Hematopoietic multipotent progenitor cell treated with erythropoietin and hydrocortisone succinate and interleukin-3 and kit ligand, for 4 days (in vitro differentiated cells): ENCODE data around the gene DPEP2.
A peak's percentile ranks its signal among the peaks of the same experiment; 100 is the strongest.
"Not testable (repeated sequence)": the region's sequence is repeated elsewhere in the genome, so short reads cannot be mapped to it uniquely, and the experiment has no call there.

Source experiments
- DNase-seq: peaks from one replicate; pipeline ENCODE4 v3.0.0-alpha.2; 2015

The DPEP2 gene

GRCh38 chr16:67953641-67954375, 45.5 kb downstream of the DPEP2 start:
- DNase-seq, result no peak

GRCh38 chr16:67951485-67951884, 47.8 kb downstream of the DPEP2 start:
- no peak for DNase-seq

- no peak for DNase-seq
These were observed 48.9 kb downstream of the DPEP2 start for GRCh38 chr16:67950335-67950843.

- DNase-seq, result no peak
These were observed 49.6 kb downstream of the DPEP2 start for GRCh38 chr16:67949645-67950044.

GRCh38 chr16:67948015-67948414, 51.3 kb downstream of the DPEP2 start:
- DNase-seq, result no peak

- no peak for DNase-seq
These were observed 52.2 kb downstream of the DPEP2 start for GRCh38 chr16:67946966-67947558.

- no peak for DNase-seq
These were observed 53.1 kb downstream of the DPEP2 start for GRCh38 chr16:67946128-67946569.

- no peak for DNase-seq
These were observed 53.8 kb downstream of the DPEP2 start for GRCh38 chr16:67945392-67945933.

GRCh38 chr16:67944690-67945391, 54.4 kb downstream of the DPEP2 start:
- DNase-seq, result no peak

GRCh38 chr16:67943619-67944504, 55.4 kb downstream of the DPEP2 start, which contains the start of gene LCAT:
LCAT (minus strand) TSS chr16:67944120; CDS start chr16:67944101, 19 bp downstream.
- DNase-seq, result peak; percentile 38

GRCh38 chr16:67943256-67943618, 56.0 kb downstream of the DPEP2 start:
- DNase-seq, result no peak

- DNase-seq, result no peak
These were observed 56.6 kb downstream of the DPEP2 start for GRCh38 chr16:67942510-67943255.

GRCh38 chr16:67942200-67942509, 57.1 kb downstream of the DPEP2 start:
- DNase-seq, result peak; percentile 75

GRCh38 chr16:67941469-67942199, 57.6 kb downstream of the DPEP2 start:
- DNase-seq, result peak; percentile 30

GRCh38 chr16:67940446-67941089, 58.7 kb downstream of the DPEP2 start:
- peak; percentile 65 for DNase-seq

GRCh38 chr16:67939507-67940445, 59.5 kb downstream of the DPEP2 start:
- peak; percentile 56 for DNase-seq

- DNase-seq, result not testable (repeated sequence)
These were observed 61.6 kb downstream of the DPEP2 start for GRCh38 chr16:67937713-67938112.
